ENCODE data around the gene PNPO. TPM values are rescaled to one million over a fixed set of nuclear protein-coding genes. Genes with fewer than 3 reads are reported as not detected.

Gene PNPO
- total RNA-seq, 1 experiment from 2014 or later = 110 TPM

GRCh38 chr17:47949197-47949759, 7.9 kb downstream of the PNPO start:
- H3K4me3 Mint-ChIP-seq (ENCODE audit: unreplicated experiment) = peak overlapping the region; percentile 55
- peak overlapping the region; percentile 1; the same call in 1 of the 2 replicates for H3K4me3 ChIP-seq (ENCODE audit: low read depth, low read length)
- intact Hi-C loops (cut with micrococcal nuclease; ENCODE audit: unreplicated experiment) = loop anchor here (1.0 to 5.0 kb wide), 6 partner anchors 8 to 69 kb away; partner anchors contain the start of genes PNPO and PRR15L
- ChIA-PET CTCF (interaction anchor here (0.6 to 6.3 kb wide), 20 partner anchors 8 to 211 kb away, joined by 3 to 172 read pairs (median 7); partner anchors contain the start of genes CDK5RAP3, NFE2L1, PNPO and PRR15L), POLR2A (interaction anchor here (0.6 to 6.0 kb wide), 6 partner anchors 8 to 156 kb away, joined by 3 to 62 read pairs (median 6); partner anchors contain the start of genes CDK5RAP3, PNPO and PRR15L)
- H3K4me1 Mint-ChIP-seq (ENCODE audit: low read depth, unreplicated experiment) = peaks cover 28% of the 10 kb centered on the region
- no peaks in the 10 kb centered on the region for H3K27me3 Mint-ChIP-seq (ENCODE audit: insufficient read depth, unreplicated experiment)
- H3K9me3 Mint-ChIP-seq (ENCODE audit: unreplicated experiment) = no peaks in the 10 kb centered on the region
- peak; percentile 100 for TF ChIP-seq CTCF (IDR thresholded peaks at IDR 0.05; ENCODE audit: insufficient read depth in 1 of 2, low read depth in 1 of 2, low read length in 1 of 2, severe bottlenecking in 1 of 2, unreplicated experiment in 1 of 2)
- no TSS peak for BruUV-seq (replicated peaks)
- H3K36me3 ChIP-seq (ENCODE audit: control insufficient read depth, insufficient read depth, low read length) = peaks cover 28% of the 10 kb centered on the region
- DNase-seq = peak; percentile 96 to 99
- peak overlapping the region; percentile 58 for H3K27ac Mint-ChIP-seq (ENCODE audit: unreplicated experiment)
- no peaks in the 10 kb centered on the region for H3K9me3 ChIP-seq
- peaks cover 78% of the 10 kb centered on the region for H3K36me3 Mint-ChIP-seq (ENCODE audit: insufficient read depth, unreplicated experiment)
- H3K27me3 ChIP-seq (replicated peaks; ENCODE audit: control insufficient read depth, insufficient read depth, low read length) = no peaks in the 10 kb centered on the region
- peaks cover 14% of the 10 kb centered on the region for H3K4me1 ChIP-seq

- no TSS peak for BruUV-seq (replicated peaks)
- peaks cover 28% of the 10 kb centered on the region for H3K4me1 Mint-ChIP-seq (ENCODE audit: low read depth, unreplicated experiment)
- intact Hi-C loops (cut with micrococcal nuclease; ENCODE audit: unreplicated experiment) = loop anchor here (1.0 to 5.0 kb wide), 6 partner anchors 7 to 68 kb away; partner anchors contain the start of genes PNPO and PRR15L
- ChIA-PET POLR2A (interaction anchor here (0.6 to 6.0 kb wide), 8 partner anchors 9 to 156 kb away, joined by 3 to 62 read pairs (median 4); partner anchors contain the start of genes CDK5RAP3, LRRC46, MRPL10 and PNPO), CTCF (interaction anchor here (0.6 to 6.3 kb wide), 17 partner anchors 8 to 164 kb away, joined by 3 to 172 read pairs (median 8); partner anchors contain the start of genes CDK5RAP3, NFE2L1, PNPO and PRR15L)
- H3K4me3 ChIP-seq (ENCODE audit: low read depth, low read length) = no peak overlapping the region
- H3K27me3 Mint-ChIP-seq (ENCODE audit: insufficient read depth, unreplicated experiment) = no peaks in the 10 kb centered on the region
- H3K36me3 ChIP-seq (ENCODE audit: control insufficient read depth, insufficient read depth, low read length) = peaks cover 28% of the 10 kb centered on the region
- H3K27ac Mint-ChIP-seq (ENCODE audit: unreplicated experiment) = peak overlapping the region; percentile 58
- H3K9me3 Mint-ChIP-seq (ENCODE audit: unreplicated experiment) = no peaks in the 10 kb centered on the region
- H3K9me3 ChIP-seq = no peaks in the 10 kb centered on the region
- H3K4me1 ChIP-seq = peaks cover 14% of the 10 kb centered on the region
- DNase-seq = no peak
- no peaks in the 10 kb centered on the region for H3K27me3 ChIP-seq (replicated peaks; ENCODE audit: control insufficient read depth, insufficient read depth, low read length)
- no peak for TF ChIP-seq CTCF (IDR thresholded peaks at IDR 0.05; ENCODE audit: insufficient read depth in 1 of 2, low read depth in 1 of 2, low read length in 1 of 2, severe bottlenecking in 1 of 2, unreplicated experiment in 1 of 2)
- peaks cover 76% of the 10 kb centered on the region for H3K36me3 Mint-ChIP-seq (ENCODE audit: insufficient read depth, unreplicated experiment)
- no peak overlapping the region for H3K4me3 Mint-ChIP-seq (ENCODE audit: unreplicated experiment)
Measured at GRCh38 chr17:47949946-47950345, 8.6 kb downstream of the PNPO start.

- H3K9me3 Mint-ChIP-seq (ENCODE audit: unreplicated experiment) = no peaks in the 10 kb centered on the region
- Histone ChIP-seq H3K27me3 (replicated peaks; ENCODE audit: control insufficient read depth, insufficient read depth, low read length) (no peaks in the 10 kb centered on the region), H3K4me3 (ENCODE audit: low read depth, low read length) (no peak overlapping the region), H3K4me1 (peaks cover 16% of the 10 kb centered on the region), H3K36me3 (ENCODE audit: control insufficient read depth, insufficient read depth, low read length) (peaks cover 31% of the 10 kb centered on the region), H3K9me3 (no peaks in the 10 kb centered on the region)
- peak in 1 of 2 experiments; percentile 50 for DNase-seq
- H3K27ac Mint-ChIP-seq (ENCODE audit: unreplicated experiment) = no peak overlapping the region
- no peak for TF ChIP-seq CTCF (IDR thresholded peaks at IDR 0.05; ENCODE audit: insufficient read depth in 1 of 2, low read depth in 1 of 2, low read length in 1 of 2, severe bottlenecking in 1 of 2, unreplicated experiment in 1 of 2)
- no peak overlapping the region for H3K4me3 Mint-ChIP-seq (ENCODE audit: unreplicated experiment)
- ChIA-PET POLR2A (interaction anchor here (0.6 to 6.0 kb wide), 6 partner anchors 9 to 119 kb away, joined by 3 to 62 read pairs (median 4); partner anchors contain the start of genes CDK5RAP3, LRRC46, MRPL10 and PNPO), CTCF (interaction anchor here (0.7 to 6.3 kb wide), 14 partner anchors 9 to 1667 kb away, joined by 3 to 172 read pairs (median 8); partner anchors contain the start of genes CDK5RAP3, PNPO, SCRN2 and SP2)
- BruUV-seq (replicated peaks) = no TSS peak
- H3K27me3 Mint-ChIP-seq (ENCODE audit: insufficient read depth, unreplicated experiment) = no peaks in the 10 kb centered on the region
- H3K36me3 Mint-ChIP-seq (ENCODE audit: insufficient read depth, unreplicated experiment) = peaks cover 79% of the 10 kb centered on the region
- peaks cover 28% of the 10 kb centered on the region for H3K4me1 Mint-ChIP-seq (ENCODE audit: low read depth, unreplicated experiment)
- intact Hi-C loops (cut with micrococcal nuclease; ENCODE audit: unreplicated experiment) = no loop called here
Measured at GRCh38 chr17:47950448-47950847, 9.1 kb downstream of the PNPO start.

Data from Caco-2 (cell line).